IPS DF 4.7 (cell line): ENCODE measurements around the gene LHPP.

Experiments
- DNase-seq: peaks from one replicate; pipeline ENCODE4 v3.0.0-alpha.2; 2013; ENCODE audit warnings: low spot score; ENCODE audit errors: extremely low read depth

Gene LHPP

GRCh38 chr10:124592101-124592500 lies 130.5 kb downstream of the LHPP start:
- DNase-seq, result no peak

GRCh38 chr10:124592736-124593430 lies 131.3 kb downstream of the LHPP start:
- DNase-seq, result no peak

GRCh38 chr10:124593431-124593985 lies 131.9 kb downstream of the LHPP start:
- no peak for DNase-seq

GRCh38 chr10:124594240-124594639 lies 132.6 kb downstream of the LHPP start:
- no peak for DNase-seq

GRCh38 chr10:124595143-124595883 lies 133.7 kb downstream of the LHPP start:
- no peak for DNase-seq

GRCh38 chr10:124596116-124596785 lies 134.6 kb downstream of the LHPP start:
- no peak for DNase-seq

- DNase-seq, result no peak
Observed at GRCh38 chr10:124596962-124597845, 135.6 kb downstream of the LHPP start.

- DNase-seq, result no peak
Observed at GRCh38 chr10:124597846-124598165, 136.2 kb downstream of the LHPP start.

GRCh38 chr10:124598196-124598595 lies 136.6 kb downstream of the LHPP start:
- DNase-seq, result no peak

- no peak for DNase-seq
Observed at GRCh38 chr10:124598773-124599587, 137.4 kb downstream of the LHPP start.

- no peak for DNase-seq
Observed at GRCh38 chr10:124599588-124600050, 138.0 kb downstream of the LHPP start.

- no peak for DNase-seq
Observed at GRCh38 chr10:124600051-124600880, 138.6 kb downstream of the LHPP start.

GRCh38 chr10:124601016-124601415 lies 139.4 kb downstream of the LHPP start:
- DNase-seq, result no peak

- no peak for DNase-seq
Observed at GRCh38 chr10:124601431-124602120, 140.0 kb downstream of the LHPP start.

- DNase-seq, result no peak
Observed at GRCh38 chr10:124602121-124602561, 140.5 kb downstream of the LHPP start.

- DNase-seq, result no peak
Observed at GRCh38 chr10:124602646-124603365, 141.2 kb downstream of the LHPP start.

- no peak for DNase-seq
Observed at GRCh38 chr10:124603376-124604213, 142.0 kb downstream of the LHPP start.
